HG02938 (cell line): Measurements from ENCODE around the gene AIDA.

Experiments used
- ATAC-seq: cut with Tn5 transposase; IDR thresholded peaks from one replicate; pipeline ENCODE4 v1.9.1; 2021; ENCODE audit warnings: mild to moderate bottlenecking, moderate library complexity; ENCODE audit not compliant: unreplicated experiment

The AIDA gene

DNA sequence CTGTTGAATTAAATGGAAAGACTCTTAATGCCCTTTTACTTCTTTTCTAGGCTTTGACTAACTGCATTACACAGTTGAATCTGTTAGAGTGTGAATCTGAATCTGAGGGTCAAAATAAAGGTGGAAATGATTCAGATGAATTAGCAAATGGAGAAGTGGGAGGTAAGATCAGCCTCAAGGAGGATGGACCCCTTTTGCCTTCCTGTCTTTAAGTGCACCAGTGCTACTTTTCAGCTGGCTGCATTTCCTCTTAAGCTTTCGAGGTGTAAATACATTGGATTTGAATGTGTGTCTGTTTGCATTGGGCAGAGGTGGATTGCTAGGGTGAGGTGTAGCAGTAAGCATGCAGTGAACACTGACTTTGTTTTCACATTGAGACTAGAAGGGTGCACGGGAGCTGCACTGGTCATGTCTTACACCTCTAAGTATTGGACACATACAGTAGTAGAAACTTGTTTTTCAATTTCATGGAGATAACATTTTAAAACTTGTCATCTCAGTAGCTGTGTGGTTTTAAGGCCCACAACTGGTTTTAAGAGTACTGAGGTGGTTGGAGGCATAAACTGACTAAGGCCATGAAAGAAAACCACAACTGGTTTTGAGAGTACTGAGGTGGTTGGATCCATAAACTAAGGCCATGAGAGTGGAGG lies 59.0 kb downstream of the AIDA start:
- peak; percentile 88 for ATAC-seq

DNA sequence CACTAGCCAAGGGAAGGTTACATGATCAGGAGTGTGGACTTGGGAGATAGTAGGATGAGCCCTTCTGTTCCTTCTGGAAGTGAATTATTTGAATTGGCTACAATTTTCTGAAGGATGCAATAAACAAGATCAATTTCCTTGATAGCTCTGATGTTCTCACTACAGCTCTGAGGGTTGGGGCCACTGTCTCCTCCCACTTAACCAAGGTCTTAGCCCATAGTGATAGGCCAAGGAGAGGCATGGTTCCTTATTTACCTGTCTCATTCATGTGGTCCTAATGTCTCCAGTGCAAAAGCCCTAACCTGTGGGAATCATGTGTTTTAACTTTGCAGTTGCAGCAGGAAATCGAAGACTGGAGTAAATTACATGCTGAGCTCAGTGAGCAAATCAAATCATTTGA lies 59.6 kb downstream of the AIDA start:
- no peak for ATAC-seq

DNA sequence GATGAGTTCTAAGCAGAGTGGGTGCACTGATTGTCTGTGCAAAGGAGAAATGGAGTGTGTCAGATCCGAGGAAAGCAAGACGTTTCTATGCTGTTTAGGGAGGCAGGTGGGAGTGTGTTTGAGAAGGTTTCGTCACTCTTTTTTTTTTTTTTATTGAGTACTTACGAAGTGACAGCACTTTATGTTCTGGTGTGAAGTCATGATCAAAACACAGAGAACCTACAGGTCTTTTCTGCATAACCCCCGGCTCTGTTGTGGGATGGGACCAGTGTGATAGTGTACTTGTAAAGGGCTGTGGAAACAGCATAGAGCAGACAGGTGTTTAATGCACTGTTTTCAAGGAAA lies 67.7 kb downstream of the AIDA start:
- ATAC-seq = peak; percentile 1

DNA sequence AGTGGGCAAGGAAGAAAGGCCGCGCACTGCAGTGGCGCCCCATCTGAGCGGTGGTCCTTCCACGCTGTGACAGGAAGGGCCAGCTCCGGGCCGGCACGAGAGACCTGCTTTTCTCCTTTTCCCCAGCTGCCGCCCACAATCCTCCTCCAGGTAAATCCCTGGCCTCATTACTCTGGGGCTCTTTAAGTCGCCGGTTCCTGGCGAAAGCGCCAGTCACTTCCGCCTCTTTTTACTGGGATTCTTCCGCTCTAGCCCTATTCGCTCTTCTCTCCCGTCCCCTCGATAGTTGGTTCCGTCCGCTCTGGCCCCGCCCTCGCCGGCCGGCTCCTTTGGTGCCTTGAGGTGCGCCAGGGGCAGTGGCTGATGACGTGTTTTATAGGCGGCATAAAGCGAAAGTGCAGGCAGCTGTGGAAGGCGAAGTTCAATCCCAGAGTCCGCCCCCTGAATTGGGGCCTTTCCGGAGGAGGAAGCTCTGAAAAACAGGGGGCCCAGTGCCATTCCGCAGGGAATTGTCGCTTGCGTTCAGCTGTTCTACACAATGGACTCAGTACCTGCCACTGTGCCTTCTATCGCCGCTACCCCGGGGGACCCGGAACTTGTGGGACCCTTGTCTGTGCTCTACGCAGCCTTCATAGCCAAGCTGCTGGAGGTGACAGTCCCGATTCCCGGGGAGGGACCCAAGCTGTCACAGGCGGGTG lies 68.2 kb downstream of the AIDA start:
- peak; percentile 95 for ATAC-seq

DNA sequence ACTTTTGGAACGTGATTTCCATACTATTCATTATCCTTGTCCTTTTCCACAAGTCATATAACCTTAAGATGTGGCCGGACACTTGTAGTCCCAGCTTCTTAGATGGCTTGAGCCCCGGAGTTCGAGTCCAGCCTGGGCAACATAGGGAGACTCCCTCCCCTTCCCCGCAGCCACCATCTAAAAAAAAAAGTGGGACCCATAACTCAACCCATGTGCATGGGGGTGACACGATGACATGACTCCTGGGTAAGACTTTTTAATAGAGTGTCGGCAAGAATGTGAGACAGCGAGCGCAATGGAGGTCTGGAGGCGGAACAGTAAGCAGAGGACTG lies 68.7 kb downstream of the AIDA start:
- peak; percentile 39 for ATAC-seq

DNA sequence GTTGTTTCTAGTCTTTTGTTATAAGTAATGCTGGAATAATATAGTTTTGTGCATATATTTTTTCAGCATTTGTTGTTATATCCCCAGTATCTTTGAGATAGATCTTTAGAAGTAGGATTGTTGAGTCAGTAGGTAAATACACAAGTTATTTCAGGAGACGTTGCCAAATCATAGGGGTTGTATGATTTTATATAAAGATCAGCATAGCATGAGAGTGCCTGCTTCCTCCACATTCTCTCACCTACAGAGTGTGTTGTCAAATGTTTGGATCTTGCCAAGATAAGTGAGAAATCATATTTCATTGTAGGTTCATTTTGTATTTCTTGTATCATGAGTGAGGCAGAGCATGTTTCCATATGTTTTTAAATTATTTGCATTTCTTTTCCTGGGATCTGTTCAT lies 69.8 kb downstream of the AIDA start:
- ATAC-seq = no peak

DNA sequence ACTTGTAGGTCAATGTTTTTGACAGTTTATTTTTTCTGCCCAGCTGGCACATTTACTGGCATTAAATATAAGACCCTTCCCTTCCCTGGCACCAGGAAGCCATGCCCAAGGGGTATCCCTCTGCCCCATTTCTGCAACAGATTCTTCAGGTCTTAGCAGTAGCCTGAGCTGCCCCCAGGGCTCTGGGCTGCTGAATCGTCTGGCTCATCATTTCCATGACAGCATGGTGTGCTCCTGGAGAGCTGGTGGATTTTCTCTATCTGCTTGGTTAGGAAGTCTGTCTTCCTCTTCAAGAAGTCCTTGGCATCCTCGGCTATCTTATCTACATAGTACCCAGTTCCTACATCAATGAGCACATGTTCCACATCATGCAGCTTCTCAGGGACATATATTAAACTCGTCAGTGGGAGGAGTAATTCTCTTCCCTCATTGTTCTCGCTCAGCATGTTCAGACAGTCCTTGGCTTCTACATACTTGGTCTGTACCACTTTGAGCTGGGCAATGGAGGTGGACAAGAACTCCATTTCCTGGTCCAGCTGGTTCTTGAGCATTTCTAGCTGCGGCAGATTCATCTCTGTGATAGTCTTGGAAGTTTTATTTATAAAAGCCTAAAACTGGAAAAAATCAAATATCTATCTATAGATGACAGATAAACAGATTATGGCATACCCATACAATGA lies 70.9 kb downstream of the AIDA start:
- no peak for ATAC-seq

DNA sequence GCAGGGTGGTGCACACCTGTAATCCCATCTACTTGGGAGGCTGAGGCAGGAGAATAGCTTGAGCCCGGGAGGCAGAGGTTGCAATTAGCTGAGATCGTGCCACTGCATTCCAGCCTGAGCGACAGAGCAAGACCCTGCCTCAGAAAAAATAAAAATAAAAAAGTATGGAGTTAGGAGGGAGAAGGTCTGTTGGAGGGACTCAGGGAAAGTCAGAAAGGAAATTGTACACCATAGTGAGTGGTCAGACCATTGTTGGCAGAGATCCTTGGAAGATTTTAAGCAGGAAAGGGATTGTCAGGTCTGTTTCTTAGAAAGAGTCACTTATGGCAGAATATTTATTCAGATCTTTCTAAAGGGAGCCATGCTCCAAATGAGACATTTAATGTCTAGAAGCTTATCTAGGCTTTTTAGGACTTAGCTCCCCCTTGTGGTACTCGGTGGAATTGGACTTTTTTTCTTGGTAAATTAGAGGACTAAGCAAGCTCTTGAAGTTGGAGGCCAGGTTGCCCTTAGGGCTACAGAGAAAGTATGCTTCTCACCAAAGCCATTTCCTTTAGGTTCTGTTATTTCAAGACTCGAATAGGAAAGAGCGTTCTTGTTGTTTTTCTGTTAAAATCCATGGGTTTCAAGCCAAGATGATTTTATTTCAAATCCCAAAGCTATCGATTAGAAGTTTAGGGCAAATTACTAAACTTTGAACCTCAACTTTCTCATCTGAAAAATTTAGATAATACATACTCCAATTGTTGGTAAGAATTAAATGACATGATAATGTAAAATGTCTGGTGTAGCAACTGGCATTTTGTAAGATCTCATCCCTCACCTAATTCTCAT lies 77.9 kb downstream of the AIDA start:
- ATAC-seq = peak; percentile 92

DNA sequence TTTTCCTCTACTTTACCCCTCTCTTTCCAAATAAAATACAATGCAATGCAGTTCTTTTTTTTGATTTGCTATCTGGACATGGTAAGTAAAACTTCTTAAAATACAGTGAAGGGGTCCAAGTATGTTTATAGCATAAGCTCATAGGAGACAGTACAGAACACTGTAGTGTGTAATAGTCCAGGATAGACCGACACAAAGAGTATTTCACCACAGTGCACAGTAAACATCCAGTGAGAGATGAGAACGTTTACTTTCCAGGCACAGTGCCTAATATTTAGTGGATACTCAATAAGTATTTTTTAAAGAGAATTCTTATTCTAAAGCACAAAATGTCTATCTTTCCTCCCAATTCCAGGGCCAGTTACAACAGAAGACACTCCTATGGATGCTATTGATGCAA lies 79.5 kb downstream of the AIDA start:
- ATAC-seq = no peak

DNA sequence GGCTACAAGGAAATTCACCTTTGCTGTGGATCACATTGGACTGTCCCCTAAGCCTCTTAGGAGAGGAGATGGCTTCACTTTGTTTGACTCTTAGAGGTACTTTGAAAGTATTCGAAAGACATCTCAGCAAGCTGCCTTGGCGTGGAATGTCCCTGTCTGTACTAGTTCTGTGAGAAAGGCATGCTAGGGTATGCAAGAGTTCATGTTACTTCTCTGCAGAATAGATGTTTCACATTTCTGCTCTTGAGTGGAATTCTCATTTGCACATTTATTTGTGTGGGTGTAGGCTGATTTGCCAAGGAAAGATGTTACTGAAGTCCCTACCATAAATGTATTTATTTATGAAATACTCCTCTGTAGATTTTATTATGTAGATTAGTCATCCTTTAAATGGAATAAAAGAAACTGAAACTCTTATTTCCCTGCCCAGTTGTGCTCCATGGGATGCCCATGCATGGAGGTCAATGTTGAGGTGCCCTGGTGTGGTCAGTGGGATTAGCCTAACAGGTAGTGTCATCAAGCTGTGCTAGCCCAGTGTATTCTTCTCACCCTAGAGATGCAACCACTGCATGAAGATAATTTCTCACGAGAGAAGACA lies 80.6 kb downstream of the AIDA start:
- ATAC-seq = no peak

DNA sequence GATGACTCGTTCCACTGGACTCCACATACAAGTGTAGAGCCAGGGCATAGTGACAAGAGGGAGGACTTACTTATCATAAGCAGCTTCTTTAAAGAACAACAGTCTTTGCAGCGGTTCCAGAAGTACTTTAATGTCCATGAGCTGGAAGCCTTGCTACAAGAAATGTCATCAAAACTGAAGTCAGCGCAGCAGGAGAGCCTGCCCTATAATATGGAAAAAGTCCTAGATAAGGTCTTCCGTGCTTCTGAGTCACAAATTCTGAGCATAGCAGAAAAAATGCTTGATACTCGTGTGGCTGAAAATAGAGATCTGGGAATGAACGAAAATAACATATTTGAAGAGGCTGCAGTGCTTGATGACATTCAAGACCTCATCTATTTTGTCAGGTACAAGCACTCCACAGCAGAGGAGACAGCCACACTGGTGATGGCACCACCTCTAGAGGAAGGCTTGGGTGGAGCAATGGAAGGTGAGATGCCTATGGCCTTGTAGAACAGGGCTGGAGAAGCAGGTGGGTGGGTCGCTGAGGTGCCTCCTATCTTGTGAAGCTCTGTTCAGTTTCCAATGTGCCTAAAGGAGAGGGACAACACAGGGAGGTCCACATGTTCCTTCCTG lies 82.3 kb downstream of the AIDA start:
- ATAC-seq = no peak

DNA sequence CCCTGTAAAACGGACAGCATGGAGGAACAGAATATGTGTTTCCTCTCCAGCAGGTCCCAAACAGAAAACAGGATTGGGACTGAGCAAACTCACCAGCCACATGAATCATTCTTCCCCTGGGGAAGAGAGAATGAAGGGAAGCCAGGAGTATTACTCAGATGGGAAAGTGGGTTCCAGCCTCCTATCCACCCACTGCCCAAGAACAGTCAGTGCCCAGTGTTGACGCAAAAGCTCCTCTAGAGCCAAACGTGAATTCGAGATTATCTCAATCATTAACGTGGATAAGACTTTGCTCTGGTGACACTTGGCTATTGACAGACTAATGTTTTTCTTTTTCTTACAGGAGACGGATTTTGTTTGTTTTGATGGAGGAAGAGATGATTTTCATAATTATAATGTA lies 85.1 kb downstream of the AIDA start:
- ATAC-seq = no peak

DNA sequence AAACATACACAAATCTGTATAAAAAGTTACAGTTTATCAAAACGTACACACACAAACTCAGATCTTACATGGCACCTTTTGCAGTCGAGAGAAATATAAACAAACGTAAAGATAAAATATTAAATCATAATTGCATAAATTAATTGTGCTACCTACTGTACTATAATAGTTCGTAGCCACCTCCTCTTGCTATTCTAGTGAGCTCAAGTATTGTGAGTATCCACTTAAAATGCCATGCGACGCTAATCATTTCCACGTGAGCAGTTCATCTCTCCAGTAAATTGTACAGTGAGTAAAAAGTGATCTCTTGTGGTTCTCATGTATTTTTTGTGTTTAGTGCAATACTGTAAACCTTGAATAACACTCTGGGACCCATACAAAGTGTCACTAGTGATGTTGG lies 88.1 kb downstream of the AIDA start:
- ATAC-seq = no peak

DNA sequence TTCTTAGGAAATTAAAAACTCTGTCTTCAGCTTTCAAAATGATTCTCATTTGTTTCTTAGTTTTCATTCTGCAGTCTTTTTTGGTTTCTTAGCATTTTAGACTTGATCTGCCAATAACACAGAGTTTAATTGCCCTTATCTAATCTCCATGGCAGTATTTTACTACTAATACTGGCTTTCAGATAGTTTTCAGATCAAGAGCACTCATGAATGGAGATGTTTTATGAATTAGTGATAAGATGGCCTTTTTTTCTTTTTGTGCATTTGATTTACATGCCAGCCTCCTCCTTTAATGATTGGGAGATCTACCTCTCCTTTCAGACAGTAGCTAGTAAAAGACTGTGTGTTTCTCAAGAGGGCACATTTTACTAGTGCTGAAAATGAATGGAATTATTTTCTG lies 88.8 kb downstream of the AIDA start:
- no peak for ATAC-seq

DNA sequence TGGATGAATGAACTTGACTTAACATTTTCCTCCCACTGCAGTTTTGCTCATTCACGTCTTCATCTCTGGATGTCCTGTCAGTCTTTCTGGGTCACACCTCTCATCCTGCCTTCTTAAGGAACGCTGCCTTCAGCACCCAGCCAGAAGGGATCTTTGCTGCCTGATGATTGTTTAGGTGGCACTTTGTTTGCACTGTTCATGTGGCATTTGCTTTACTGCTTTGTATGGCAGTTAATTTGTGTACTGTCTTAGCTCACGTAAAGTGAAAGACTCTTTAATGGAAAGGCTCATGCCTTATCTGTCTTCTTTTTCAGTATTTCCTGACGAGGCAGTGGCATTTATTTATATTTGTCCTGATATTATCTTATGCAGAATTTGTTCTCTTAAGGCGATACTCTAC lies 89.5 kb downstream of the AIDA start:
- no peak for ATAC-seq

DNA sequence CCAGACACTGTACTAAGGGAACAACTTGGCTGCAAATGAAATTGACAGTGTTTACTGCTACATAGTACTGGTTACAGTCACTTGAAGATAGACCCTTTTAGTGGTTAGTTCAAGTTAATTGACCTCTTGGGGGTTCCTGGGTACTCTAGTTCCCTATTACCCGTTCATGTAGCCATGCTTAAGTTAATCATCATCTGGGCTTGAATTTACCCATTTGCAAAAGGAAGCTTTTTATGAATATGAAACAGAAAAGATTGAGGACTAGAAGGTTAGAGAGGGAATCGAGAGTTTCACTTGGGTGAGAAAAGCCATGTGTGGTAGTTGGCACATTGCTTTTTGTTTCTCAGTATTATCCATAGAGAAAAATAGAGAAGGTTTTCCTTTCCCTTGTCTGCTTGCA lies 91.7 kb downstream of the AIDA start:
- ATAC-seq = peak; percentile 61

DNA sequence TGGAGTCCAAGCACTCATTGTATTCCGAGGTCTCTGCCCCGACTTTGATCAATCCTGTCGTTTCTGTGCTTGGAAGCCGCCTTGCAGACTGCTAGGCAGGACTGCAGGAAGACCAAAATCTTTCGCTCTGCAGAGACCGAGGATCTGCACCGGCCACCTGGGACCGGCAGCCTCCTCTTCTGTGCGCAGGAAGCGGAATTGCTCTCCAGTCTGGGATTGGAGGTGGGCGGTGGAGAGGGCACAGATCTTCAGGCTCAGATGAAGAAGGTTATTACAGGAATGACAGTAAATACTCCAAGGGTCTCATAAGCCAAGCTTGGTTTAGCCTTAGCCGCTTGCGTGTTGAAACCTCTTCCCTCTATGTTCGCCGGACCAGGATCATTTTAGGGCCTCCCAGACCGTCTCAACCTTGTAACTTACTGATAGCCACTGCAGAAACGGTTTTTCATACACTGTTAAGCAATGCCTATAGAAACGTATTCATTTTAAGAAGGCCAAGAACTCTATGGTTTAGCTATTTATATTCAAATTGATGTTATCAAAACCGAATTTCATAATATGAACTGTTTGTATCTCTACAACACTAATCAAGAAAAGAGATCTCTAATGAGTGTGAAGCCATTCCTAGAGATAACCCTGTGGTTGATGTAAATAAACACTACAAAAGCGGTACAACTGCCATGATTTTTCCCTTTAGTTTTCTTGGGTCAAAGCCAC lies 93.3 kb downstream of the AIDA start:
- ATAC-seq = no peak
